Pulmonary artery endothelial cell (primary cell): ENCODE measurements around the gene PTER. TPM values are rescaled to one million over a fixed set of nuclear protein-coding genes. Genes with fewer than 3 reads are reported as not detected.
A peak's percentile ranks its signal among the peaks of the same experiment; 100 is the strongest.

Source experiments
- DNase-seq: peaks from one replicate; pipeline ENCODE4 v3.0.0-alpha.2; 2011; ENCODE audit warnings: low read depth, low spot score
- total RNA-seq: library from RNA; depleted of rRNA; stranded (reverse); fragments of >200 nt; gene quantifications from 2 replicates; pipeline ENCODE4 v1.2.3, GENCODE V29; 2014

PTER gene, protein sequence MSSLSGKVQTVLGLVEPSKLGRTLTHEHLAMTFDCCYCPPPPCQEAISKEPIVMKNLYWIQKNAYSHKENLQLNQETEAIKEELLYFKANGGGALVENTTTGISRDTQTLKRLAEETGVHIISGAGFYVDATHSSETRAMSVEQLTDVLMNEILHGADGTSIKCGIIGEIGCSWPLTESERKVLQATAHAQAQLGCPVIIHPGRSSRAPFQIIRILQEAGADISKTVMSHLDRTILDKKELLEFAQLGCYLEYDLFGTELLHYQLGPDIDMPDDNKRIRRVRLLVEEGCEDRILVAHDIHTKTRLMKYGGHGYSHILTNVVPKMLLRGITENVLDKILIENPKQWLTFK
- total RNA-seq: 2.3 and 6.4 TPM in 2 replicates

DNA sequence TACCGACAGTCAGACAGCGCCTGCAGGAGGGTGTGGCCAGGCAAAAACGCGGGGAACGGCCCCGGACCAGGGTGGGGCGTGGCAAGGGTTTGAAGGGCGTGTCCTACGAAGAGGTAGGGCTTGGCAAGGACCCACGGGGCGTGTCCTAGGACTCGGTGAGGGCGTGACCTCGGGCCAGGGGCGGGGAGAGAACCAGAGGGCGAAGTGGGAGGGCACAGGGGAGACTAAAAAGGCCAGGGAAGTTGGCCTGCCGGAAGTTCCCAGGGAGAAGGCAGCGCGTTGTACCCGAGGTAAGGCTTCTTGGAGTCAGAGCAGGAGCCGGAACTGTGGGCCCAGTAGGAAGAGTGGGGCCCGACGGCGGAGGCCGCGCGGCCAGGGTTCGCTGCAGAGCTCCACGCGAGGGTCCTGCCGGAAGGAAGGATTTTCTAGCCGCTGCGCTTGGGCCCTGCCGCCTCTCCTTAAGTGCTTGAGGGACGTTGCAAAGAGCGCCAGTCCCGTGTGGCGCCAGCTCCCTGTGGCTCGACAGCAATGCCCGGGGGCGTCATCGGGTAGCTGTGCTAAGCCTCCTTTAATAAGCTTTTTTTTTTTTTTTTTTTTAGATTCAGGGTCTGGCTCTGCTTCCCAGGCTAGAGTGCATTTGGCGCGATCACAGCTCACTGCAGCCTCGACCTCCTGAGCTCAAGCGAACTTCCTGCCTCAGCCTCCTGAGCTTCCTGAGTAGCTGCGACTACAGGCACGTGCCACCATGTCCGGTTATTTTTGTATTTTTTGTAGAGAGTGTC lies at the start of gene PTER:
TSS of gene PTER (plus strand) at position 253 of the 782 bp plus-strand sequence. CDS start 47,375 bp downstream, outside the sequence.
- DNase-seq: peak; percentile 52

GRCh38 chr10:16392531-16393069 lies 44.2 kb upstream of the PTER start:
- DNase-seq: no peak

DNA sequence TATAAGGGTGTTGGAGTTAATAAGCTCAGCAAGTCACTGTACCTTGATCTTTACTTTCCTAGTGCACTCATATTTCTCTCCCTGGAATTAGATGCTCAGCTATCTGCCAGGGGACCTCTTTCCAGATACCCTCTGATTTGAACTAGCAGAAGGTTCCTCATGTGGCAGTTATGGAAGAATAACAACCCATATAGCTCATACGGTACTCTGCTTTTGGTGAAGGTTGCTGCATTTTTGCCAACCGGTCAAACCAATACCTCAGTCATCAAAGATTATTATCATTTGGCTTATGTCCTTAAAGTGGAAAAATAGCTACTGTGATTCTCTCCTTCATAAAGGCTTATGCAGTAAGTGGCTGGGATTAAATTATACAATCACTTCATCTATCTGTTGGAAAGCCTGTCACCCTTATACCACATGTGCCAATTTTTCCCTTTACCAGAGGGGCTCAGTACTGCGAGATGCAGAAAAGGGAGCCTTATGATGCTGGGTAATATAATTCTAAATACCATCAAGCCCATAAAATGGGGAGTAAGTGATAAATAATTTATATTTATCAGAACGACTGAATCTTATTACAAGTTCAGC lies 43.4 kb upstream of the PTER start:
- DNase-seq: no peak

GRCh38 chr10:16401416-16401815 lies 35.4 kb upstream of the PTER start:
- DNase-seq: no peak

GRCh38 chr10:16408379-16408778 lies 28.4 kb upstream of the PTER start:
- DNase-seq: no peak

DNA sequence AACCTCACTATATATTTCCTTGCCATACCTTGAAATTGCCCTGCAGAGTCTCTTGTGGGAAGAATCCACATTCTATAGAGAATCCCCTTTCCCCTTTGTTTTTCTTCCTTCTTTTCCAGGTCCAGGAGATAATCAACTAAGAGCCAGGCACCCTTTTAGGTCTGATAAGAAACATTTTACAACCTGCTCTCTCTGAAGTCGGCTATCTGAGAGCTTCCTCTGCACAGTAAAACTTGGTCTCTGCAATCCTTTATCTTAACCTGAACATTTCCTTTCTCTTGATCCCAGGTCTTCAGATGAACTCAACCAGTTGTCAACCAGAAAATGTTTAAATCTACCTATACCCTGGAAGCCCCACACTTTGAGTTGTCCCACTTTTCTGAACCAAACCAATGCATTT lies 19.5 kb upstream of the PTER start:
- DNase-seq: no peak

GRCh38 chr10:16423599-16423998 lies 13.2 kb upstream of the PTER start:
- no peak for DNase-seq

- no peak for DNase-seq
Measured at GRCh38 chr10:16425449-16425848, 11.4 kb upstream of the PTER start.

DNA sequence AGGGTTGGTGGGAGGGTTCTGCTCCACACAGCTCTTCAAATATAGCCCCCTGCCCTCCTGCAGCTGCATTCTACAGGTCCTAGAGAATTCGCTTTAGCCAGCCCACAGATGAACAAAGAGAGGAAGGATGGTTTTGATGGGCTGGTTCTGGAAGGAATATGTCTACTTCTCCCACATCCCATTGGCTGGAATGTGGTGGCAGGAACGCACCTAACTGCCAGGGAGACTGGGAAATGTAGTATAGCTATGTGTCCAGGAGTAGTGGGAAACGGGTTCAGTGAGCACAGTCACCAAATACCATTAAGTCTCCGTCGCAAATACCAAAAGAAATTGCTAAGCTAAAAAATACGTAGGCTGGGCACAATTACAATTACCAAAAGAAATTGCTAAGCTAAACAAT lies 7.3 kb upstream of the PTER start:
- no peak for DNase-seq

DNA sequence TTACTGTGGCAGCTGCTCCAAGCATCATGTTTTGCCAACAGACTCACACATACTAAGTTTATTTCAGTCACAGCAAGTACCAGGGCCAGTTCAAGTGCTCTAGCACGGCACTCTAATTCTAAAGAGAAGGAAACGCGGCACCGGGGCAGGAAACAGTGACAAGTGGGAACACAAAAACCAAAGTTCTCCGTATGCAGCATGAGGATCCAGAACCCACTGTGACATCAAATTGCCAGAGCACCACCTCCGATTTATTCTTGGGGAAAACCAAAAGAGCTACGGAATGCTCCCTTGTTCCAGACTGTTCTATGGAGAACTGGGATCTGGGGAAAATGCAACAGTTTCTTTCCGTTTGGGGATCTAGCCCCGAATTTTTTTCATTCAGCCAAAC lies 448 bp upstream of the PTER start:
- DNase-seq: no peak

DNA sequence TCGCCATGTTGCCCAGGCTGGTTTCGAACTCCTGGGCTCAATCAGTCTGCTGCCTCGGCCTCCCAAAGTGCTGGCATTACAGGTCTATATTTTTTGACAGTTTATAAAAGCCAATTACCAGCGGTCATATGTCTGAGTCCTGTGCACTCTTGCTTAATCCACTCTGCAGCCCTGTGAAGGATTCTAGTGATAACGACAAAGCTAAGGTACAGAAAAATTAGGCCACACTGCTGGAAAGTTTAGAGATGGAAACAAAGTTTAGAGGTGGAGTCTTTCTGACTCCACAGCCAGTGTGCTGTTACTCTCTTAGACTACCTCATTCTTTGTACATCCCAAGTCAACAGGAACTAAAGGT lies 707 bp downstream of the PTER start:
- DNase-seq: no peak

DNA sequence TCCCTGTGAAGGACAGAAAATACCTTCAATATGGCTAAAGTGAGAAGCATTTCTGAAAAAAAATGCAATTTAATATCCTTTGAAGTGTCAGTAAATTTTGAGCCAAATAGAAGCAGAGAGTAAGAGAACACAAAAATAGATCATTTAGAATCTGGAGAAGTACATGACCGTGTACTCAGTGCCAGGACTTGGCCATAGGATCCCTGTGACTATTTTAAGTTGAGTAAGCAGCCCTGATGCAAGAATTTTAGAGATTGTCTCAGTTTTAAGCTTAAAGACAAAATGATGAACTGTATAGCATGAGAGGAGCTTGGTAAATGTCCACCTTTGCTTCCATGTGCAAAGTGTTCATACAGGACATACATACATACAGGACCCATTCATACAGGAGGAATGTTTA lies 2.5 kb downstream of the PTER start:
- DNase-seq: no peak

- no peak for DNase-seq
Measured at GRCh38 chr10:16440396-16441133, 3.8 kb downstream of the PTER start.

GRCh38 chr10:16441173-16441840 lies 4.5 kb downstream of the PTER start:
- no peak for DNase-seq

DNA sequence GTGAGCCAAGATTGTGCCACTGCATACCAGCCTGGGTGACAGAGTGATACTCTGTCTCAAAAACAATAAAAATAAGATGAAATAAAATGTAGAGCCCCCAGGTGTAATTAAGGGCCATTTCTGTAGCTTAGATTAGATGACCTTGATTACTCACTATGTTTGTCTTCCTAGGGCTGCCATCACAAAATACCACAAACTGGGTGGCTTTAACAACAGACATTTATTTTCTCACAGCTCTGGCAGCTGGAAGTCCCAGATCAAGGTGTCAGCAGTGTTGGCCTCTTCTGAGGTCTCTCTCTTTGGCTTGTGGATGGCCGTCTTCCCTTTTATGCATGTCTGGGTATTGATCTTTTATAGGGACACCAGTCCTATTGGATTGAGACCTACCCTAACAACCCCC lies 6.1 kb downstream of the PTER start:
- no peak for DNase-seq

- DNase-seq: no peak
Measured at GRCh38 chr10:16445770-16446469, 9.1 kb downstream of the PTER start.

DNA sequence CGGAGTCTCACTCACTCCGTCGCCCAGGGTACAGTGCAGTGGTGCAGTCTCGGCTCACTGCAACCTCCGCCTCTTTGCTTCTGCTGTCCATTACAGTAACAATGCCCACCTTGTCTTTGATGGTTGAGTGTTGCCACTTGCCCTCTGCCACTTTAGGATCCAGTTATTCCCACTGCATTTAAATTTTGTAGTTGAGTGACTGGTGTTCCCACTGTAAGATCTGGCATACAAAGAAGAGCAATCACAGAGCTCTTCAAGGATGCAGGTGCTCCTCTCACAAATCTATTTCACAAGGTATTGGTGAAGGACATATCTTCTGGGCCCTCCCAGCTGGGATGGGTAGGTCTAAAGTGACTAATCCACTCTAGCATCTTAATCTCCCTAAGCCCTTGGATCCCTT lies 12.6 kb downstream of the PTER start:
- DNase-seq: no peak

DNA sequence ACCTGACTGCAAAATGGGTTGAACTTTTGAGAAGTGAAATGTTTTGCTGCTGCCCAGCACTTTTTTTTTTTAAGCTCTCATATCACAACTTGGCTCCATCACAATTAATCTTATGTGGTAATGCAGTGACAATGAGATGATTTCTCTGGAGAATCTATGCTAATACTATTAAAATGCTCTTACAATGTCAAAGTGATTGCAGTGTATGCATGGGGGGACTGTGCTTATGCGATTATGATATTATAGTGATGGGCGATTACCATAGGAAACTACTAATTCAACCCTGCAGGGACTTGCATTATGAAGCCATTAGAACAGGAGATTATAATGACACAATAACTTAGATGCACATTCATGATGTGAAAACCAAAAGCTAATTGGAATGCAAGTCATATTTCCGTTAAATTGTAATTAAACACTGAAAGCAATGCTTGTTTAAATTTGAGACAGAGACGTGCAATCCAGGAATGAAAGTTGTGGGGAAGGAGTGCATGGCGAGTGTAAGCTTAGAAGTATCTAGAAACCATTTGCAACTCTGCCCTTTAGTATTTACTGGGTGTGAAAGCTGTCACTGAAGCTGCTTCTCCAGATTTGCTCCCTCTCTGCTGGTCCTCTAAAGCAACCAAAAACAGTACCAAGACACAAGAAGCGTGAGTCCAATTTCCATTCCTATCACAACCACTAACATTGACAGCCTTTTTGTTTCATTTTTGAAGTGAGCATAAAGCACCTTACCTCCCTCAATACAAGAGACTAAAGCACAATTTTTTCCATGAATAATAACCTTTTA lies 21.6 kb downstream of the PTER start:
- no peak for DNase-seq

DNA sequence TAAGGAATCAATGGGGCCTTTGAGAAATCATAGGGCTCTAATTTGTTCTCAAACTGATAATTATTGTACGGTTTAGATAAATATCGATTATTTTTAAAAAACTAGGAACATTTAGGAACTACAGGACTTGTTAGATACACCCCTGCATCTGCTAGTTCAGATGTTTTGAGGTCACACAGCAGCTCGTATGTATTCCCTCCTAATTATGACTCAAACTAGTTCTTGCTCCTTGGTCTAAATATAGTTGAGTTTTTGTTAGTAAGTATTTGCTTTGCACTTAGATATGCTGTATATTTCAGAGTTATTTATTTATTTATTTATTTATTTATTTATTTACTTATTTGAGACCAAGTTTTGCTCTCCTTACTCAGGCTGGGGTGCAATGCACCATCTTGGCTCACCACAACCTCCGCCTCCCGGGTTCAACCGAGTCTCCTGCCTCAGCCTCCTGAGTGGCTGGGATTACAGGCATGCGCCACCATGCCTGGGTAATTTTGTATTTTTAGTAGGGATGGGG lies 22.7 kb downstream of the PTER start:
- DNase-seq: no peak
